Measurements from ENCODE around the gene NFATC3. TPM values are rescaled to one million over a fixed set of nuclear protein-coding genes. Genes with fewer than 3 reads are reported as not detected.

NFATC3 gene
- total RNA-seq, 1 donor from 2014 or later = 22.9 TPM

DNA sequence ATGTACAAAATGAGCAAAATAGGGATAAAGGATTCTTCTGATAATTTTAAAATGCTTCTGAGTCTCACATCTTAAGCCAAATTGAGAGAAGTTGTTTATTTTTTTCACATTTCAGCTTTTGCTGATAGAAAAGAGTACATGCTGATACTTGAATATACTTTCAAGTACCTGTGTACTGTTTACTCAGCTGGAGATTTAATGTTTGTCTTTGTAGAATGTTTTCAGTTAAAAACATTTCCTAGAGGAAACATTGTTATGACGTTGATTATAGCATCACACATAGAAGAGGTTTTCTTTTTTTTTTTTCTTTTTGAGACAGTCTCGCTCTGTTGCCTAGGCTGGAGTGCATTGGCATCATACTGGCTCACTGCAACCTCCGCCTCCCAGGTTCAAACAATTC lies 131.1 kb downstream of the NFATC3 start:
- no peak for DNase-seq (ENCODE audit: low spot score)
- intact Hi-C loops (cut with DNase I) = no loop called here

GRCh38 chr16:68217506-68217905 lies 132.3 kb downstream of the NFATC3 start:
- intact Hi-C loops (cut with DNase I) = no loop called here
- DNase-seq (ENCODE audit: low spot score) = no peak

GRCh38 chr16:68219725-68220351 lies 134.7 kb downstream of the NFATC3 start:
- no peak for DNase-seq (ENCODE audit: low spot score)
- intact Hi-C loops (cut with DNase I) = no loop called here

- intact Hi-C loops (cut with DNase I) = no loop called here
- no peak for DNase-seq (ENCODE audit: low spot score)
Measured at GRCh38 chr16:68223072-68223471, 137.9 kb downstream of the NFATC3 start.

GRCh38 chr16:68226116-68226515 lies 140.9 kb downstream of the NFATC3 start:
- intact Hi-C loops (cut with DNase I) = no loop called here

GRCh38 chr16:68227183-68227793 lies 142.1 kb downstream of the NFATC3 start:
- intact Hi-C loops (cut with DNase I) = no loop called here
- DNase-seq (ENCODE audit: low spot score) = no peak

More at GRCh38 chr16:68226116-68226515, 140.9 kb downstream of the NFATC3 start:
- no peak for DNase-seq (ENCODE audit: low spot score)

GRCh38 chr16:68227850-68228553 lies 142.8 kb downstream of the NFATC3 start:
- no peak for DNase-seq (ENCODE audit: low spot score)
- intact Hi-C loops (cut with DNase I) = no loop called here

DNA sequence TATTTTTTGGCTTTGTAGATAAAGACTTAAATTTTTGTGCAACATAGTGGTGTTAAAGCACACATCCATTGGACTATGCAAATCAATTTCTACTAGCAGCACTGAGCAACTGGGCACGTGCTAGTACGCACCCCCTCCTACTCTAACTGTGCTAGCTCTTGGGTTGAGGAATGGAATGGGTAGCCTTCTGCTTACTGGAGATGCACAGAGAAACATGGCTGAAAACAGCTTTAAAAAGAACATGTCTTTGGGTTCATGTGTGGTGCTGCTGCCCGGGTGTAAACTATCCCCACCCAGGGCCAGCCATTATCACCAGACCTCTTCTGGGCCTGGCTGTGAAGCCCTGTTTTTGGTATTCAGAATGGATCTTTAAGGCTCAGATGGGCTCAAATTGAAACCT lies 143.5 kb downstream of the NFATC3 start:
- no peak for DNase-seq (ENCODE audit: low spot score)
- intact Hi-C loops (cut with DNase I) = no loop called here

GRCh38 chr16:68229431-68230175 lies 144.4 kb downstream of the NFATC3 start:
- no peak for DNase-seq (ENCODE audit: low spot score)
- intact Hi-C loops (cut with DNase I) = loop anchor here (2.0 to 10.0 kb wide), 4 partner anchors 135 to 413 kb away; partner anchors contain the start of gene NRN1L

DNA sequence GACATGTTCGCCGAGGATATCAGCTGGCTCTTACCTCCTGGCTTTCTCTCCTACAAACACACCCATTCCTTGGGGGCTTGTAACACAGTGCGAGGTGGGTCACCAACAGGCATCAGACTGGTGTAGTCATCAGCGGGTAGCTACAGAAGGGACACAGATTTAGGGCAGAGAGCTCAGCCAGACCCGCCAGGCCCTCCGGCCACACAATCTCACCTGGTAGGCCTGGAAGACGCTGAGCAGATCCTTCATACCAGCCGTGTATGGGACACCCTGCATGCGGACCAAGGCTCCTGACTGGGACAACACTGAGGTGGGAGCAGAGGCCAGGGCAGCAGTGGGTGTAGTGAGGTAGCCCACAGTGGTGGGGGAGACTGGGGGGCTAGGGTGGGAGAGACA lies 145.0 kb downstream of the NFATC3 start:
- intact Hi-C loops (cut with DNase I) = loop anchor here (2.0 to 10.0 kb wide), 4 partner anchors 135 to 413 kb away; partner anchors contain the start of gene NRN1L
- no peak for DNase-seq (ENCODE audit: low spot score)

- intact Hi-C loops (cut with DNase I) = loop anchor here (2.0 to 10.0 kb wide), 4 partner anchors 136 to 414 kb away; partner anchors contain the start of gene NRN1L
- no peak for DNase-seq (ENCODE audit: low spot score)
Measured at GRCh38 chr16:68230956-68231355, 145.8 kb downstream of the NFATC3 start.

DNA sequence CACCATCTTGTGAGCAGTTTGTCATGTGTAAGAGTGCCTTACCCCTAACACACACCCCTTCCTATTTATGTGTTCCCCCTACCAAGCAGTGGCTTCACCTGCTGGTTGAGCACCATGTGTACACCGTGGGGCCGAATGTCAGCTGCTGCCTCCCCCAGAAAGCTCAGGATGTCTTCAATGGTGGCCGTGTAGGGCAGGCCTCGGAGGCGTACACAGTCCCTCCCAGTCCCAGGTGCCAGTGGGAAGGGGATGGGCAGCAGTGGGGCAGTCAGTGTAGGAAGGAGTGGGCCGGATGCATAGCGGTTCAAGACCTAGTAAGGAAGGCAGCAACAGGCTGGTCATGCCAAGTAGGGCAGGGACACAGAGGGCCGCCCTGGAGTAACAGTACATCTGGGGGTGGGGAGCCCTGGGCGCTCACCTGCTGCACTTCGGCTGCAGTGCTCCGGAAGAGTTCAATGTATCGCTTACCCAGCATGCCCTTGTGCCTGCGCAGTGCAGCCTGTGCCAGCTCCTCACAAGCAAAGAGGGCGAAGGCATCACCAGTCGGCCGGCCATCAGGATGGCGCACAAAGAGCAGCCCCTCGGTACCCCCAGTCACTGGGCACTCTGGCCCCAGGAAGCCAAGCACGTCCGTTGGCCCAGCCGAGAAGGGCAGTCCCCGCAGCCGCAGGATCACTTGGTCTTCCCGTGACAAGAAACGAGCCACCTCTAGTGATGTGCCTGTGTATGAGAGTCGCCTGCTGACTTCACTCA lies 146.4 kb downstream of the NFATC3 start:
- intact Hi-C loops (cut with DNase I) = loop anchor here (2.0 to 10.0 kb wide), 4 partner anchors 137 to 415 kb away; partner anchors contain the start of gene NRN1L
- DNase-seq (ENCODE audit: low spot score) = no peak

- DNase-seq (ENCODE audit: low spot score) = no peak
- intact Hi-C loops (cut with DNase I) = loop anchor here (5.0 to 10.0 kb wide), 2 partner anchors 240 to 348 kb away; partner anchors contain the start of gene NRN1L
Measured at GRCh38 chr16:68232335-68232734, 147.2 kb downstream of the NFATC3 start.

DNA sequence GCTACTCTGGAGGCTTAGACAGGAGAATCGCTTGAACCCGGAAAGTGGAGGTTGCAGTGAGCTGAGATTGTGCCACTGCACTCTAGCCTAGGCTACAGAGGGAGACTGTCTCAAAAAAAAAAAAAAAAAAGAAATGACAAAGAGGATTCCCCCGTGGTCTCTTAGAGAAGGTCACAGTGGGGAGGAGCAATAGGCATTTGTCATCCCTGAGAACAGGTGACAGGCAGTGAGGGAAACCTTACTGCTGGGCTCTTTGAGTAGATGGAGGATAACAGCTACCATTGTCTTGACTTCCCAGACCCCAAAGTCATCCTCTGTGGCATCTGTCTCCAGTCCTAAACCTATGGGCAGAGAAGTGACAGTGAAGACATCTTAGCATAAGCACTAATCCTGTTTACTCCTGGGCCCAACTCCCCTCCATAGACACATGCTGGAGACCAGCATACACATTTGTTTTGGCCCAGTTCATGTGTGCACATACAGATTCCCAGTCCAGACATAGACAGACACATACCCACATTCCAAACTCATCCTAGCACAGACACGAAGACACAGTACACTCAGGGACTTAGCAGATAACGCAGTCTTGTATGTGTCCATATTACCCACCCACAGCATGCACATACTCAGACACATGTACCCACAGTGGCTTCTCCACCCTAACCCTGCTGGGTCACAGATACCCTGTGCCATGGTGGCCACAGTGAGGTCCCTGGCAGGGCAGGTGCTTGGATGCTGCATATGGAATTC lies 148.1 kb downstream of the NFATC3 start:
- no peak for DNase-seq (ENCODE audit: low spot score)
- intact Hi-C loops (cut with DNase I) = loop anchor here (5.0 to 10.0 kb wide), 2 partner anchors 241 to 348 kb away; partner anchors contain the start of gene NRN1L

DNA sequence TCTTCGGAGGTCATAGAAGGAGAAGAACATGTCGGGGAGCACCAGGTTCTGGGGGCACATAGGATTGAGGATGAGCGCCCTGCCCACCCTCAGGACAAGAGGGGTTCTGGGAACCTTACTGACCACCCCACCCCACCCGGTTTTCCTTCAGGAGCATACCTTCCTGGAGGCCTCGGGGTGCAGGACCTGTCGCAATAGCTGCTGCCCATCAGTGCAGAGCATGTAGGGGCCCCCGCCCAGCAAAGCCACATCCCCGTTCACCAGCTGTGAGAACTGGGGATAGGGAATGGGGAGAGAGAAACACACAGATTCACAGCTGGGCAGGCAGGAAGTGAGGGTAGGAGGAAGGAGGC lies 148.6 kb downstream of the NFATC3 start:
- no peak for DNase-seq (ENCODE audit: low spot score)
- intact Hi-C loops (cut with DNase I) = loop anchor here (5.0 to 10.0 kb wide), 2 partner anchors 242 to 349 kb away; partner anchors contain the start of gene NRN1L

- no peak for DNase-seq (ENCODE audit: low spot score)
- intact Hi-C loops (cut with DNase I) = loop anchor here (5.0 to 10.0 kb wide), 2 partner anchors 242 to 350 kb away; partner anchors contain the start of gene NRN1L
Measured at GRCh38 chr16:68234188-68235107, 149.3 kb downstream of the NFATC3 start.
